Activated CD4-positive, alpha-beta memory T cell treated with anti-CD3 and anti-CD28 coated beads, Interleukin-2, amount 10 ng/mL, durations not matched to agents 7 days and 5 days (primary cell): ENCODE measurements around the gene TTC27. TPM values are rescaled to one million over a fixed set of nuclear protein-coding genes. Genes with fewer than 3 reads are reported as not detected.

Experiments used
- CTCF ChIA-PET: fragments of 350-600 bp; sonication (Branson Sonifier 250); formaldehyde crosslinking; loops from one replicate; lab custom pipeline; 2021; ENCODE audit warnings: antibody characterized with exemption, inconsistent platforms; lab: Charles Lee
- POLR2A ChIA-PET: fragments of 350-600 bp; sonication (Branson Sonifier 250); formaldehyde crosslinking; loops from one replicate; lab custom pipeline; 2021; ENCODE audit warnings: antibody characterized with exemption; lab: Charles Lee
- DNase-seq: peaks from one replicate; pipeline ENCODE4 v3.0.0-alpha.2; 2020
- H3K27ac Mint-ChIP-seq: one replicate; pipeline ENCODE4 v1.8.0; 2021; ENCODE audit warnings: mild to moderate bottlenecking, mixed read lengths
- H3K27me3 Mint-ChIP-seq: one replicate; pipeline ENCODE4 v1.8.0; 2021; ENCODE audit warnings: mixed read lengths
- H3K36me3 Mint-ChIP-seq: one replicate; pipeline ENCODE4 v1.8.0; 2021; ENCODE audit warnings: low read depth, mixed read lengths
- H3K4me1 Mint-ChIP-seq: one replicate; pipeline ENCODE4 v1.8.0; 2021; ENCODE audit warnings: mixed read lengths
- H3K4me3 Mint-ChIP-seq: one replicate; pipeline ENCODE4 v1.8.0; 2021; ENCODE audit warnings: mild to moderate bottlenecking, mixed read lengths
- H3K9me3 Mint-ChIP-seq: one replicate; pipeline ENCODE4 v1.8.0; 2021; ENCODE audit warnings: mixed read lengths
- total RNA-seq, 2 experiments: library from RNA; stranded (reverse); gene quantifications; one replicate each; pipeline ENCODE4 v1.2.3, GENCODE V29; 2021

The TTC27 gene
- total RNA-seq, 2 experiments from 2014 or later: 11.2 to 12.7 TPM

DNA sequence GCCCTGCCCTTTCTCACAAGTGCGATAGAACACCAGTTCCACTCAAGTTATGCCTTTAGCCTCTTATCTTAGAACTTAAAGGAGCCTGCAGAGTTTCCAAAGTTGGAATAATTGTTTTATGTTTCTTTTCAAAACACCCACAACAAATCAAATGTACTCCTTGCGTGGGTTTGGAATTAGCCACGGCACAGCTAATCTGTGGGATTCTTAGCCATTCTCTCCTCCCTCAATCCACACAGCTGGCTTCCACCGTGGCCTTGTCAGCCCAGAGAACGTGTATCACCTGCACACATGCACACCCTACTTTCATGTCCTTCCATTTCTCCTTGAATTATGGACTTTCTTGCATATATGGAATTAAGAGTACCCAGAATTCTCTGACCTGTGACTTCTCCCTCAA lies 183.8 kb downstream of the TTC27 start:
- CTCF ChIA-PET: no interaction called here
- H3K4me3 Mint-ChIP-seq: no peak overlapping the region

DNA sequence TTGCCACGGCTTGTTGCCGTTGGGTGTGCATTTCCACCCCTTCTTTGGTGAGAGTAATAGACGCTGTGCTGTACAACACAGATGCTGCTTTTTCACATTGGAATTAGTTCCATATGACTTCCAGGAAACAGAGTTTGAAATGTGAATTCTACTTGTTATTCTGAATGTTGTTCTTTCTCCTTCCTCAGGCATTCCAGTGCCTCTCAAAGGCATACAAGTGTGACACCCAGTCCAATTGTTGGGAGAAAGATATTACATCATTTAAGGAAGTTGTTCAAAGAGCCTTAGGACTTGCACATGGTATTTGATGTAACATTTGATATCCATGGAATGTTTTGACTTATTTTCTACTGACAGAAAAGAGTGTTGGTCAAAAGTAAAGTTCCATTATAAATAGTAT lies 184.5 kb downstream of the TTC27 start:
- Mint-ChIP-seq H3K36me3 (peaks cover 5% of the 10 kb centered on the region), H3K9me3 (no peaks in the 10 kb centered on the region), H3K27ac (no peak overlapping the region), H3K4me3 (no peak overlapping the region), H3K27me3 (no peaks in the 10 kb centered on the region), H3K4me1 (no peaks in the 10 kb centered on the region)
- no peak for DNase-seq
- ChIA-PET CTCF (no interaction called here), POLR2A (no interaction called here)

More for the DNA sequence above, 183.8 kb downstream of the TTC27 start:
- POLR2A ChIA-PET: no interaction called here
- H3K9me3 Mint-ChIP-seq: no peaks in the 10 kb centered on the region
- no peak overlapping the region for H3K27ac Mint-ChIP-seq
- H3K4me1 Mint-ChIP-seq: no peaks in the 10 kb centered on the region
- H3K27me3 Mint-ChIP-seq: no peaks in the 10 kb centered on the region
- DNase-seq: no peak
- peaks cover 5% of the 10 kb centered on the region for H3K36me3 Mint-ChIP-seq

DNA sequence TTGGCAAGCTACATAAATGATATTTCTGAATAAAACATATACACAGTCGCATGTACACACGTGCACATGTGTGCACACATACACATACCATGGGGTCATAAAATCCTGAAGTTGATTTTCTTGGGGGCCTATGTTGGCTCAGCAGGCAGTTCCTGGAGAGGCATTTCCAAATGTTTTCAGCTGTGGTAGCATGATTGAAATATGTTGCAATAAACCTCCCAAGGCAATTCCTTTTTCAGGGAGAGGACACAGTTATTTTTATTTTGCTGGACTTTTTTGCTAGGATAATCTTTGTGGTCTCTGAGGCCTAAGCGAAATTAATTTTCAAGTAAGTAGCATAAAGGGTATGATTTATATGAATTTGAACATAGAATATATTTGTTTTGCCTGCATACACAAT lies 192.2 kb downstream of the TTC27 start:
- CTCF ChIA-PET: interaction anchor here (0.8 kb wide), 1 partner anchor 11 kb away, joined by 3 read pairs; no protein-coding TSS in a partner anchor
- H3K4me1 Mint-ChIP-seq: no peaks in the 10 kb centered on the region
- no peaks in the 10 kb centered on the region for H3K9me3 Mint-ChIP-seq
- DNase-seq: no peak
- no peak overlapping the region for H3K27ac Mint-ChIP-seq
- no peaks in the 10 kb centered on the region for H3K36me3 Mint-ChIP-seq
- POLR2A ChIA-PET: no interaction called here
- H3K27me3 Mint-ChIP-seq: no peaks in the 10 kb centered on the region
- H3K4me3 Mint-ChIP-seq: no peak overlapping the region

DNA sequence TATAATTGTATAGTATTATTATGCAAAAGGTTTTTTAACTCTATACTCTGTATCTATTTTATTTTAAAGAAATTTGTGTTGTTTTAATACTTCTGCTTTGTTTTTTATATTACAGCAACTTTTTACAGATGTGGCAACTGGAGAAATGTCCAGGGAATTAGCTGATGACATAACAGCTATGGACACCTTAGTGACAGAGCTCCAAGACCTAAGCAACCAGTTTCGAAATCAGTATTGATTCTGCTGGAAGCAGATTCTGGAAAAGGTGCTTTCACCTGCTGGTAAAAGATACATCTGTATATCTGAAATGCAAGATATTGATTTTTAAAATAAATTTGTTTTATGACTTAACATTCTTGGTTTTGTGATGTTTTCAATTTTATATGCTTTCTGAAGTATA lies 192.9 kb downstream of the TTC27 start:
- ChIA-PET CTCF (interaction anchor here (0.8 kb wide), 1 partner anchor 11 kb away, joined by 3 read pairs; no protein-coding TSS in a partner anchor), POLR2A (no interaction called here)
- DNase-seq: no peak
- H3K4me3 Mint-ChIP-seq: no peak overlapping the region
- H3K27ac Mint-ChIP-seq: no peak overlapping the region
- H3K9me3 Mint-ChIP-seq: no peaks in the 10 kb centered on the region
- no peaks in the 10 kb centered on the region for H3K27me3 Mint-ChIP-seq
- H3K36me3 Mint-ChIP-seq: no peaks in the 10 kb centered on the region
- H3K4me1 Mint-ChIP-seq: no peaks in the 10 kb centered on the region

DNA sequence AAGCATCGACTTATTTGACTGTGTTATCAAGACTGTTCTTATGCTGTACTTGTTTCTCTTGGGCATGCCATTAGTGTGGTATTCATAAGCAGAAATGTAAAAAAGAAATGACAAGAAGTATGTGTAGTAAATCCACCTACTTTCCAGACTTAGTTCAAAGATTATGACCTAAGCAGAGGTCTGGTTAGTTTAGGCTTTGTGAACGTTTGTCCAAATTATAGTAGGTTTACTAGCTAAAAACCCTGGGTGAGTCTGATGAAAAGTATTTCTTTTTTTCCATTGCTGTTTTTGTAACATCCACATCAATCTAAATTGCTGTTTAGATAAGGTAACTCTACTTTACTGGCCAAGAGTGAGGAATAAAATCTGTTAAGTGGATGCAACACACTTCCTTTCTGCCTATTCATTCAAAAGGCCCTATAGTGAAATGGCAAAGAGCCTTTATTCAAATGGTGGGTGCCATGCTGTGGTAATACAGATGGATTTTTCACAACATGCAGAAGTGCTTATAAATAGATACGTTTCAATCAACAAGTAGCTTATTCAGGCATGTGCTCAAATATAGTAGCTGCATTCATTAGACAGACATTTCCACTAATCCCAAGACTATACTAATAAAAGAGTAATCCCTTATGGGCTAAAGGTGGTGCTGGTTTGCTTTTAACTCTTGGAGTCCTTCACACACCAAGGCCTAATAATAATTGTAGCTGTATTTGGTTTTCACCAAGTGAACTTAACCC lies 196.4 kb downstream of the TTC27 start:
- POLR2A ChIA-PET: no interaction called here
- DNase-seq: no peak
- CTCF ChIA-PET: no interaction called here
- no peak overlapping the region for H3K27ac Mint-ChIP-seq
- H3K4me1 Mint-ChIP-seq: no peaks in the 10 kb centered on the region
- H3K36me3 Mint-ChIP-seq: no peaks in the 10 kb centered on the region
- peaks cover 2% of the 10 kb centered on the region for H3K9me3 Mint-ChIP-seq
- no peak overlapping the region for H3K4me3 Mint-ChIP-seq
- H3K27me3 Mint-ChIP-seq: no peaks in the 10 kb centered on the region

DNA sequence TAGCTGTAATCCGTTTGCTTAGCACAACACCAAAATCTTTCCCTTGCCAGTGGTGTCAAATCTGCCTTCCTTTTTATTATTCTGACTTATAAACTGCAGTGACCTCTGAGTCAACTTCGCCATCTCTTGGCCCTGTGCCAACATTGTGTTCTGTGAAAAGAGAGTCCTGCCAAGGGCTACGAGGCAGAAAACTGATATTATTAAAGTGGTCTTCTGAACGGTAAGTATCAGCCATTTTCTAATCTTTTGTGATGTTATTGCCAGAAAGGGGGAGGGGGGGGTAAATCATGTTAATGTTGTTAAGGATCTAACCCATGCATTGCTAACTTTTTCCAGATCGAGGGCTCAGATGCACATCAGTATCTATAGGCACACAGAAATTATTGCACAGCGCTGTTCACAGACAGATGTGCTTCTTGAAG lies 197.5 kb downstream of the TTC27 start:
- CTCF ChIA-PET: no interaction called here
- peaks cover 5% of the 10 kb centered on the region for H3K27me3 Mint-ChIP-seq
- POLR2A ChIA-PET: no interaction called here
- peaks cover 2% of the 10 kb centered on the region for H3K9me3 Mint-ChIP-seq
- H3K36me3 Mint-ChIP-seq: no peaks in the 10 kb centered on the region
- DNase-seq: no peak
- H3K4me1 Mint-ChIP-seq: no peaks in the 10 kb centered on the region
- no peak overlapping the region for H3K4me3 Mint-ChIP-seq
- no peak overlapping the region for H3K27ac Mint-ChIP-seq

DNA sequence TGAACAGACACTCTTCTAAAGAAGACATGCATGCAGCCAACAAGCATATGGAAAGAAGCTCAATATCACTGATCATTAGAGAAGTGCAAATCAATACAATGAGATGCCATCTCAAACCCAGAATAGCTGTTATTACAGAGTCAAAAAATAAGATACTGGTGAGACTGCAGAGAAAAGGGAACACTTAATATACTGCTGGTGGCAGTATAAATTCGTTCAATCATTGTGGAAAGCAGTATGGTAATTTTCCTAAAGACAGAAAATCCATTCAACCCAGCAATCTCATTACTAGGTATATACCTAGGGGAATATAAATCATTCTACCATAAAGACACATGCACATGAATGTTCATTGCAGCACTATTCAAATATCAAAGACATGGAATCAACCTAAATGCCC lies 202.3 kb downstream of the TTC27 start:
- no peaks in the 10 kb centered on the region for H3K4me1 Mint-ChIP-seq
- POLR2A ChIA-PET: no interaction called here
- no peak overlapping the region for H3K4me3 Mint-ChIP-seq
- H3K9me3 Mint-ChIP-seq: peaks cover 2% of the 10 kb centered on the region
- CTCF ChIA-PET: no interaction called here
- no peak for DNase-seq
- H3K36me3 Mint-ChIP-seq: no peaks in the 10 kb centered on the region
- no peak overlapping the region for H3K27ac Mint-ChIP-seq
- H3K27me3 Mint-ChIP-seq: peaks cover 5% of the 10 kb centered on the region

DNA sequence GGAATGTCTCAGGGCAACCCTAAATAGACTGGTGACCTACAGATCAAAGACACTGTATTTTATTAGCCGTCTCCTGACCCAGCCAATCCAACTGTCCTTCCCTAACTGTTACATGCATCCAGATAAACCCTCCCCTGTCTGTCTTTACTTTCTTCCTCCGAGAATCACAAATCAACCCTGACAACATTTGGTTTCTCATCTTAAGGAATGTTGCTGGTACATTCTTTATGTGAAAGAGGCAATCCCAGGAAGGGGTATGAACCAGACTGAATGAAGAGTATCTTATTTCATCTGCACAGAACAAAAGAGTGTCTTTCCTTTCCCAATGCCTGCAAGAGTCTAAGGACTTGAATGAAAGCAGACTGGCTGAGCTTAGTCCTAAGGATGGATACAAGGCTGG lies 205.0 kb downstream of the TTC27 start:
- no peak overlapping the region for H3K27ac Mint-ChIP-seq
- peaks cover 5% of the 10 kb centered on the region for H3K27me3 Mint-ChIP-seq
- no peak overlapping the region for H3K4me3 Mint-ChIP-seq
- no peaks in the 10 kb centered on the region for H3K4me1 Mint-ChIP-seq
- peaks cover 2% of the 10 kb centered on the region for H3K9me3 Mint-ChIP-seq
- no peaks in the 10 kb centered on the region for H3K36me3 Mint-ChIP-seq
- ChIA-PET POLR2A (no interaction called here), CTCF (no interaction called here)
- DNase-seq: no peak

DNA sequence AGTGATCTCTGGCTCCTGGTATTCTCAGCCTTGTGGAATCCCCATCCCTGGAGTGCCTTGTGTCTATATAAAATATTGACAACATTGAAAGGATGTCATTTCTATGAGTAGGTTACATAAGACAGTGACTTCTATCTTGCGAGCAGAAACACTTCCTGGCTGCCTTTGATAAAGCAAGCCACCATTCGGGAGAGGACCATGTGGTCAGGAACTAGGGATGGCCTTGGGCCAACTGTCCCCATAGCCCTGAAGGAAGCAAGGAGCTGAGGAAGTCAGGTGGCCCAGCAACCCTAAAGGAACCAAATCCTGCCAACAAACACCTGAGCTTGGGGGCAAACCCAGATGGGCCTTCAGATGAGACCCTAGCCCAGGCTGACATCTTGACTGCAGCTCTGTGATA lies 205.9 kb downstream of the TTC27 start:
- Mint-ChIP-seq H3K4me1 (no peaks in the 10 kb centered on the region), H3K9me3 (peaks cover 2% of the 10 kb centered on the region), H3K4me3 (no peak overlapping the region), H3K36me3 (no peaks in the 10 kb centered on the region), H3K27me3 (peaks cover 5% of the 10 kb centered on the region), H3K27ac (no peak overlapping the region)
- no peak for DNase-seq
- POLR2A ChIA-PET: no interaction called here
- CTCF ChIA-PET: no interaction called here

DNA sequence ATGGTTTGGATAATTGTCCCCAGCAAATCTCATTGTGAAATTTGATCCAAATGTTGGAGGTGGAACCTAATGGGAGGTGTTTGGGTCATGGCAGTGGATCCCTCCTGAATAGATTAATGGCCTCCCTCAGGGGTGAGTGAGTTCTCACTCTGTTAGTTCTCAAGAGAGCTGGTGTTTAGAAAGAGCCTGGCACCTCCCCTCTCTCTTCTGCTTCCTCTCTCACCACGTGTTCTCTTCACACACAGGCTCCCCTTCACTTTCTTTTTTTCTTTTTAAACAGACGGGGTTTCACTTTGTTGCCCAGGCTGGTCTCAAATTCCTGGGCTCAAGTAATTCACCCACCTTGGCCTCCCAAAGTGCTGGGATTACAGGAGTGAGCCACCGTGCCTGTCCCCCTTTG lies 207.3 kb downstream of the TTC27 start:
- CTCF ChIA-PET: no interaction called here
- Mint-ChIP-seq H3K27ac (no peak overlapping the region), H3K9me3 (no peaks in the 10 kb centered on the region), H3K27me3 (no peaks in the 10 kb centered on the region), H3K36me3 (no peaks in the 10 kb centered on the region), H3K4me3 (no peak overlapping the region), H3K4me1 (no peaks in the 10 kb centered on the region)
- POLR2A ChIA-PET: no interaction called here
- no peak for DNase-seq

DNA sequence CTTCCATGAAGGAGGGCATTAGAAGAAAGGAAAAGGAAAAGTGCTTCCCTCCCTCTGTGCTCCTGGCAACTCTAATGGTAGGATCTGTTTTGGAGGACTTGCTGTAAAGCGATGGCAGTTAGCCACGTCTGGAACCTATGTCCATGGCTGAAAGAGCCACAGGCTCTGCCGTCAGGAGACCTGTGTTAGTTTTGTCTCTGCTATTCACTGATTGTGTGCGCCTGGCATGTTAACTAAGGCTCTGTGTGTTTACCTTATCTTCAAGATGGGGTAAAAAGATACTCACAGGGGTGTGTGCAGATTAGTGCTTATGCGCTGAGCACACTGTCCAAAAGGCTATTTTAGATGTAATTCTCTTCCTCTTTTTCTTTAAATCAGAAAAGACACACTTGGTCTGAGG lies 209.1 kb downstream of the TTC27 start:
- no peaks in the 10 kb centered on the region for H3K27me3 Mint-ChIP-seq
- no peaks in the 10 kb centered on the region for H3K9me3 Mint-ChIP-seq
- no peaks in the 10 kb centered on the region for H3K4me1 Mint-ChIP-seq
- no peak overlapping the region for H3K27ac Mint-ChIP-seq
- H3K4me3 Mint-ChIP-seq: no peak overlapping the region
- ChIA-PET CTCF (no interaction called here), POLR2A (no interaction called here)
- no peak for DNase-seq
- H3K36me3 Mint-ChIP-seq: no peaks in the 10 kb centered on the region

DNA sequence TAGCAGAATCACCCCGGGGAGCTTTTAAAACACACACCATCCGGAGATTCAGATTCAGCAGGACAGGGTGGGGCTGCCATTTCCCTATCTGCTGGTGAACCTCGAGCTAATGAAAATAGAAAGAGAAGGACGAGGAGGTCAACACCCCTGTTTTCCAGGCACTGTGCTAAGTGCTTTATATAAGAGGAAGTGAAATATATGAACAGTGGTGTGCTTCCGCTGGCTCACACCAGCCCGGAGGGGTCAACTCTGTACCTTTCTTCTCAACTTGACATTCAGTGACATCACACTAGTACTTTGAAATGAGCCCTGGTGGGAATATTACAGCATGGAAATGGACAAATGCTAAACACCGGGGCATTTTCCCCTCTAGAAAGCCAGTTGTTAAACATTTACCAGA lies 210.6 kb downstream of the TTC27 start:
- H3K36me3 Mint-ChIP-seq: no peaks in the 10 kb centered on the region
- H3K27ac Mint-ChIP-seq: no peak overlapping the region
- H3K9me3 Mint-ChIP-seq: no peaks in the 10 kb centered on the region
- no peaks in the 10 kb centered on the region for H3K27me3 Mint-ChIP-seq
- H3K4me3 Mint-ChIP-seq: no peak overlapping the region
- CTCF ChIA-PET: interaction anchor here (0.9 kb wide), 1 partner anchor 12 kb away, joined by 3 read pairs; no protein-coding TSS in a partner anchor
- POLR2A ChIA-PET: no interaction called here
- no peak for DNase-seq
- no peaks in the 10 kb centered on the region for H3K4me1 Mint-ChIP-seq

DNA sequence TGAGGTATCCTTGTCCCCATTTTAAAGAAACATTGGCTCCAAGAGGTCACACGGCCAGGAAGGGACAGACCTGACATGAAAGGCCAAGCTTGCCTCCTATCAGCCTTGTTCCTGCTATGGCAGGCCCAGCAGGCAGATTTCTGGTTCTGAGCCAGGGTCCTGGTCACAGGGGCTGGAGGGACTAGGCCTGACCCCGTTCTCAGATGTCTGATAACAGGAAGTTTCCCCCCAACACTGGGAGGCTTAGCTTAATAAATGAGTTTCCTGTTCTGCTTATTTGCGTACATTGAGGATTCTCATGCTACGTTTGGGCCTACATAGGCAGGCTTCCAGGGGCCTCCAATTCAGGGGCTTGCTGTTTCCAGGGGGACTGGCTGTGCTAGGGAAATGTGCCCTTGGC lies 211.1 kb downstream of the TTC27 start:
- CTCF ChIA-PET: no interaction called here
- no peaks in the 10 kb centered on the region for H3K9me3 Mint-ChIP-seq
- H3K27ac Mint-ChIP-seq: no peak overlapping the region
- no peak overlapping the region for H3K4me3 Mint-ChIP-seq
- H3K36me3 Mint-ChIP-seq: no peaks in the 10 kb centered on the region
- no peaks in the 10 kb centered on the region for H3K27me3 Mint-ChIP-seq
- no peaks in the 10 kb centered on the region for H3K4me1 Mint-ChIP-seq
- POLR2A ChIA-PET: no interaction called here
- no peak for DNase-seq
